Smooth muscle cell (in vitro differentiated cells): ENCODE data around the gene C3orf33. TPM values are rescaled to one million over a fixed set of nuclear protein-coding genes. Genes with fewer than 3 reads are reported as not detected.

Experiments
- DNase-seq: peaks from one replicate; lab custom pipeline; 2025; ENCODE audit not compliant: unreplicated experiment; lab: John Stamatoyannopoulos, UW
- H2AFZ ChIP-seq: fragments of 200-600 bp; sonication (generic); 2 replicates; pipeline ENCODE4 v1.6.0; 2016; ENCODE audit warnings: antibody characterized with exemption, low read depth, mild to moderate bottlenecking
- H3F3A ChIP-seq: fragments of 200-600 bp; sonication (generic); 2 replicates; pipeline ENCODE4 v1.6.0; 2017; ENCODE audit warnings: antibody characterized with exemption, low read depth
- H3K27ac ChIP-seq: fragments of 200-600 bp; sonication (generic); 2 replicates; pipeline ENCODE4 v1.5.1; 2016; ENCODE audit warnings: low read depth, mild to moderate bottlenecking
- H3K27me3 ChIP-seq: fragments of 200-600 bp; sonication (generic); 2 replicates; pipeline ENCODE4 v1.6.1; 2016; ENCODE audit warnings: low read depth, mild to moderate bottlenecking
- H3K36me3 ChIP-seq: fragments of 200-600 bp; sonication (generic); 2 replicates; pipeline ENCODE4 v1.5.1; 2016; ENCODE audit warnings: low read depth
- H3K4me1 ChIP-seq: fragments of 200-600 bp; sonication (generic); 2 replicates; pipeline ENCODE4 v1.5.1; 2016; ENCODE audit warnings: low read depth
- H3K4me2 ChIP-seq: fragments of 200-600 bp; sonication (generic); 2 replicates; pipeline ENCODE4 v1.6.0; 2016; ENCODE audit warnings: mild to moderate bottlenecking
- H3K4me3 ChIP-seq: fragments of 200-600 bp; sonication (generic); 2 replicates; pipeline ENCODE4 v1.5.1; 2016; ENCODE audit warnings: mild to moderate bottlenecking
- H3K79me2 ChIP-seq: fragments of 200-600 bp; sonication (generic); 2 replicates; pipeline ENCODE4 v1.6.0; 2016; ENCODE audit warnings: low read depth, mild to moderate bottlenecking
- H3K9ac ChIP-seq: fragments of 200-600 bp; sonication (generic); 2 replicates; pipeline ENCODE4 v1.6.0; 2016; ENCODE audit warnings: low read depth
- H3K9me3 ChIP-seq: fragments of 200-600 bp; sonication (generic); replicated peaks from 2 replicates; pipeline ENCODE4 v1.5.1; 2016; ENCODE audit warnings: low read depth
- H4K20me1 ChIP-seq: fragments of 200-600 bp; sonication (generic); 2 replicates; pipeline ENCODE4 v1.6.0; 2016; ENCODE audit warnings: low read depth
- WGBS: methylation state at CpG from one replicate; pipeline ENCODE4 v1.1.7; 2016; ENCODE audit warnings: low lambda C conversion rate; 5-methylcytosine and 5-hydroxymethylcytosine counted together
- polyA plus RNA-seq: library from polyadenylated mRNA; unstranded; fragments of >200 nt; fragmentation: Nextera tagmentation; extraction: Ambion mirVana; gene quantifications from 2 replicates; pipeline ENCODE4 v1.2.1, GENCODE V29; 2016
- total RNA-seq: library from RNA; depleted of rRNA; stranded (reverse); fragments of >200 nt; gene quantifications from 2 replicates; pipeline ENCODE4 v1.2.3, GENCODE V29; 2014
- TF ChIP-seq, protein P1 (sequence below): fragments of 200-600 bp; sonication (generic); IDR thresholded peaks from 2 replicates; pipeline ENCODE4 v1.5.1; 2017; ENCODE audit warnings: borderline replicate concordance, mild to moderate bottlenecking, antibody characterized with exemption; ENCODE audit not compliant: insufficient read depth, poor library complexity, severe bottlenecking

C3orf33 gene
- total and polyA plus RNA-seq, 2 experiments from 2014 or later: 3.4 to 4.3 TPM

DNA sequence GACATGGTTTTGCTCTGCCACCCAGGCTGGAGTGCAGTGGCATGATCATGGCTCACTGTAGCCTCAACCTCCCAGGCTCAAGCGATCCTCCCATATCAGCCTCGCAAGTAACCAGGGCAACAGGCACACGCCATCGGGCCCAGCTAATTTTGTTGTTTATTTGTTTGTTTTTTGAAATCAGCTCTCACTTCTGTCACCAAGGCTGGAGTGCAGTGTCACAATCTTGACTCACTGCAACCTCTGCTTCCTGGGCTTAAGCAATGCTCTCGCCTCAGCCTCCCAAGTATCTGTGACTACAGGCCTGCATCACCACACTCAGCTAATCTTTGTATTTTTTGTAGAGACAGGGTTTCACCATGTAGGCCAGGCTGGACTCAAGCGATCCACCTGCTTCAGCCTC is 35.0 kb downstream of the C3orf33 start:
- Histone ChIP-seq H3K9ac (no peak overlapping the region), H3K36me3 (no peaks in the 10 kb centered on the region)
- TF ChIP-seq, protein P1, sequence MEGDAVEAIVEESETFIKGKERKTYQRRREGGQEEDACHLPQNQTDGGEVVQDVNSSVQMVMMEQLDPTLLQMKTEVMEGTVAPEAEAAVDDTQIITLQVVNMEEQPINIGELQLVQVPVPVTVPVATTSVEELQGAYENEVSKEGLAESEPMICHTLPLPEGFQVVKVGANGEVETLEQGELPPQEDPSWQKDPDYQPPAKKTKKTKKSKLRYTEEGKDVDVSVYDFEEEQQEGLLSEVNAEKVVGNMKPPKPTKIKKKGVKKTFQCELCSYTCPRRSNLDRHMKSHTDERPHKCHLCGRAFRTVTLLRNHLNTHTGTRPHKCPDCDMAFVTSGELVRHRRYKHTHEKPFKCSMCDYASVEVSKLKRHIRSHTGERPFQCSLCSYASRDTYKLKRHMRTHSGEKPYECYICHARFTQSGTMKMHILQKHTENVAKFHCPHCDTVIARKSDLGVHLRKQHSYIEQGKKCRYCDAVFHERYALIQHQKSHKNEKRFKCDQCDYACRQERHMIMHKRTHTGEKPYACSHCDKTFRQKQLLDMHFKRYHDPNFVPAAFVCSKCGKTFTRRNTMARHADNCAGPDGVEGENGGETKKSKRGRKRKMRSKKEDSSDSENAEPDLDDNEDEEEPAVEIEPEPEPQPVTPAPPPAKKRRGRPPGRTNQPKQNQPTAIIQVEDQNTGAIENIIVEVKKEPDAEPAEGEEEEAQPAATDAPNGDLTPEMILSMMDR: no peak

DNA sequence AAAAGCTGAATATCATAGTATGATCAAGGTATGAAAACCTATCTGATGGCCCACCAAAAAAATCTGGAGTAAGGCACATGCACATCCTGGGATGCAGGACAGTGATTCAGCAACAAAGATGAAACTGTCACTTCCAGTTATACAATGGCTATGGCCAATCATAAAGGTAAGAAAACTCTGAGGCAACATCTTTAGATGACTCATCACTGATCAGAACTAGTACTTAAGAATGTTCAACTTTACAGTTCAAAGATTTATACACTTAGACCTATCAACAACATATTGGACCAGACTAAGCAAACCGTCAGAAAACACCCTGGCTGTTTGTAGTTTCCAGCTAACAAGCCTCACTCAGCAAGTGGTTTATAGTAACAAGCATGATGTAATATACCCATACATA is 39.9 kb downstream of the C3orf33 start:
- 72% methylated on average over 1 of the region's 1 CpG for WGBS

More for the DNA sequence above, 35.0 kb downstream of the C3orf33 start:
- Histone ChIP-seq H3K27ac (no peak overlapping the region), H3K9me3 (no peaks in the 10 kb centered on the region), H3K4me2 (no peak overlapping the region), H3F3A (no peaks in the 10 kb centered on the region), H2AFZ (no peak overlapping the region), H4K20me1 (no peaks in the 10 kb centered on the region), H3K4me1 (no peaks in the 10 kb centered on the region), H3K4me3 (no peak overlapping the region), H3K27me3 (no peaks in the 10 kb centered on the region), H3K79me2 (no peaks in the 10 kb centered on the region)
- no peak for DNase-seq
- 89% methylated on average over 6 of the region's 6 CpGs for WGBS

DNA sequence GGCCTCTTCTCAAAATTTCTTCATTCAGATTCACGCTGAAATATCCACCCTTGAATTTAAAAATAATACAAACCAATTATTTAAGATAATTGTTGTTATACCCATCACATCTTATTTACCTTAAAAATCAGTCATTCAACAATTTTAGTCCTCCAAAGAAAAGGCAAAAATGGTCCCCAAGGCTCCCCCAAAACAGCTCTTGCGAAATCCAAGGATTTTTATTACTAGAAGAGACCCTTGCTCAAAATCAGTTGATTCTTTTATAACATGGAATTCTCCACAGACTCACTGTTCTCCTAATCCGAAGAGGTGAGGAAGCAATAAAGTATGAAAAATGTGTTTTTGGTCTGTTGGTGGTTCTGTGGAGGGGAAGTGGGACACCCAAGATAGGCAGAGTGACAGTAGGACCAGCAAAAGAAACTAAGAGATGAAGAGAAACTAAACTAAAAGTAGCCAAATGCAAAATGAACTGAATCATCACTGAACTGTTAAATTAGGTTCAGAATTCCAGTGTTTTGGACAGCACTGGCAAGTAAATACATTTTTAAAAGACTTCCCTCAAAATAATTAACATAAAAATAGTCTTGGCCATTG is 42.1 kb downstream of the C3orf33 start:
- Histone ChIP-seq H2AFZ (no peak overlapping the region), H4K20me1 (no peaks in the 10 kb centered on the region), H3K4me2 (no peak overlapping the region), H3K27me3 (no peaks in the 10 kb centered on the region), H3K27ac (no peak overlapping the region), H3K4me1 (no peaks in the 10 kb centered on the region), H3K79me2 (no peaks in the 10 kb centered on the region), H3K9ac (no peak overlapping the region), H3K9me3 (no peaks in the 10 kb centered on the region), H3F3A (no peaks in the 10 kb centered on the region), H3K36me3 (no peaks in the 10 kb centered on the region), H3K4me3 (no peak overlapping the region)
- TF ChIP-seq, protein P1: no peak
- WGBS: 91% methylated on average over 3 of the region's 3 CpGs
- no peak for DNase-seq

More for the DNA sequence above, 39.9 kb downstream of the C3orf33 start:
- DNase-seq: no peak
- H2AFZ ChIP-seq: no peak overlapping the region
- H3F3A ChIP-seq: no peaks in the 10 kb centered on the region
- TF ChIP-seq, protein P1: no peak
- H3K36me3 ChIP-seq: no peaks in the 10 kb centered on the region
- H3K4me3 ChIP-seq: no peak overlapping the region
- H3K27me3 ChIP-seq: no peaks in the 10 kb centered on the region
- H3K27ac ChIP-seq: no peak overlapping the region
- no peaks in the 10 kb centered on the region for H3K4me1 ChIP-seq
- H3K9me3 ChIP-seq: no peaks in the 10 kb centered on the region
- H3K9ac ChIP-seq: no peak overlapping the region
- no peaks in the 10 kb centered on the region for H4K20me1 ChIP-seq
- H3K79me2 ChIP-seq: no peaks in the 10 kb centered on the region
- no peak overlapping the region for H3K4me2 ChIP-seq

DNA sequence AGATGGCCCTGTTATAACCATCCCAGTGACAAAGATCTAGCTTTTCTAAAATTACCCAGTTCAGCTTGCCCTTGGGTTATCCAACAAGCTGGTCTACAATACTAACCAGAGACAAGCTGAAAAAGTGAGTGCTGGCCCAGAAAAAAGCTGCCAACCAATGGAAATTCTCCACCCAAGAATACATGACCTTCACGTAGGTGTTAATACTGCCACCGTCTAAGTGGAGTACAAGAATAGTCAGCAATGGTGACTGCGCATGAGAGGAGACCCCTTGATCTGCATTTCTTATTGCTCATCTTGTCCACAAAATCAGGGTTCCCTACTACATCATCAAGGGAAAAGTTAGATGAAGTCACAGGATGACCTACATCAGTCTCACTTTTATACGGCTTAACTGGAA is 45.4 kb downstream of the C3orf33 start:
- Histone ChIP-seq H2AFZ (no peak overlapping the region), H3F3A (no peaks in the 10 kb centered on the region), H3K4me3 (no peak overlapping the region), H3K27ac (no peak overlapping the region), H4K20me1 (no peaks in the 10 kb centered on the region), H3K27me3 (no peaks in the 10 kb centered on the region), H3K36me3 (no peaks in the 10 kb centered on the region), H3K79me2 (no peaks in the 10 kb centered on the region), H3K4me1 (no peaks in the 10 kb centered on the region), H3K4me2 (no peak overlapping the region), H3K9me3 (no peaks in the 10 kb centered on the region), H3K9ac (no peak overlapping the region)
- TF ChIP-seq, protein P1: no peak
- WGBS: 96% methylated on average over 4 of the region's 4 CpGs
- no peak for DNase-seq
